CD4-positive, alpha-beta T cell treated with Interleukin-6 at 100 ng/mL for 8 hours (primary cell): ENCODE measurements around the gene THADA.
"Not testable (repeated sequence)": the region's sequence is repeated elsewhere in the genome, so short reads cannot be mapped to it uniquely, and the experiment has no call there.

Experiments used
- DNase-seq: peaks from one replicate; pipeline ENCODE4 v3.0.0-alpha.2; 2020; ENCODE audit warnings: mixed read lengths, low spot score

Gene THADA

GRCh38 chr2:43387092-43388062 is 208.5 kb downstream of the THADA start:
- no peak for DNase-seq

- not testable (repeated sequence) for DNase-seq
Measured at GRCh38 chr2:43386679-43387078, 209.2 kb downstream of the THADA start.

- no peak for DNase-seq
Measured at GRCh38 chr2:43384143-43384542, 211.7 kb downstream of the THADA start.

- no peak for DNase-seq
Measured at GRCh38 chr2:43383533-43383932, 212.3 kb downstream of the THADA start.

GRCh38 chr2:43379494-43379893 is 216.3 kb downstream of the THADA start:
- no peak for DNase-seq

GRCh38 chr2:43377327-43377726 is 218.5 kb downstream of the THADA start:
- no peak for DNase-seq

- no peak for DNase-seq
Measured at GRCh38 chr2:43376523-43377198, 219.2 kb downstream of the THADA start.

GRCh38 chr2:43375746-43376522 is 219.9 kb downstream of the THADA start:
- DNase-seq: no peak

- DNase-seq: no peak
Measured at GRCh38 chr2:43372416-43373081, 223.3 kb downstream of the THADA start.

GRCh38 chr2:43370705-43371104 is 225.1 kb downstream of the THADA start:
- DNase-seq: no peak

- DNase-seq: no peak
Measured at GRCh38 chr2:43370146-43370545, 225.7 kb downstream of the THADA start.

- DNase-seq: no peak
Measured at GRCh38 chr2:43368483-43369385, 227.1 kb downstream of the THADA start.

GRCh38 chr2:43367012-43367782 is 228.6 kb downstream of the THADA start:
- DNase-seq: no peak

- no peak for DNase-seq
Measured at GRCh38 chr2:43363120-43363519, 232.7 kb downstream of the THADA start.

GRCh38 chr2:43361286-43361685 is 234.6 kb downstream of the THADA start:
- DNase-seq: no peak

GRCh38 chr2:43360137-43360536 is 235.7 kb downstream of the THADA start:
- no peak for DNase-seq

- no peak for DNase-seq
Measured at GRCh38 chr2:43358410-43359201, 237.2 kb downstream of the THADA start.

- no peak for DNase-seq
Measured at GRCh38 chr2:43356774-43357173, 239.1 kb downstream of the THADA start.

- DNase-seq: no peak
Measured at GRCh38 chr2:43355399-43355798, 240.4 kb downstream of the THADA start.
